Endothelial cell of umbilical vein (primary cell): ENCODE data around the gene SIRPG. TPM values are rescaled to one million over a fixed set of nuclear protein-coding genes. Genes with fewer than 3 reads are reported as not detected.

Source experiments
- BruUV-seq: library from RNA; stranded (reverse); fragments of 400-500 nt; replicated peaks from 2 replicates; lab custom pipeline; 2021; lab: Mats Ljungman, UMichigan
- CTCF ChIA-PET: fragments of 300-600, 350-600 bp; sonication (Branson Sonifier 250); formaldehyde crosslinking; loops from one replicate; lab custom pipeline; 2021; ENCODE audit warnings: antibody characterized with exemption, inconsistent platforms; lab: Charles Lee
- POLR2A ChIA-PET: fragments of 300-600, 350-600 bp; sonication (Branson Sonifier 250); formaldehyde crosslinking; loops from one replicate; lab custom pipeline; 2021; ENCODE audit warnings: antibody characterized with exemption, inconsistent platforms; lab: Charles Lee
- DNase-seq: peaks from one replicate; pipeline ENCODE4 v3.0.0-alpha.2; 2011; ENCODE audit warnings: low read depth, low spot score
- FAIRE-seq: peaks from 2 replicates; lab custom pipeline; 2011; peaks lifted over from hg19 to GRCh38; lab: Jason Lieb, UNC
- H2AFZ ChIP-seq: 2 replicates; pipeline ENCODE4 v1.6.0; 2012; ENCODE audit warnings: low read depth, low read length, control low read depth, inconsistent platforms
- H3K27ac ChIP-seq: 2 replicates; pipeline ENCODE4 v1.5.1; 2011; ENCODE audit warnings: low read depth, mild to moderate bottlenecking, control low read depth, low read length, moderate library complexity; ENCODE audit not compliant: insufficient read depth
- H3K27me3 ChIP-seq, 2 experiments: 2 replicates each; pipeline versions ENCODE4 v1.6.0 to v1.6.1; 2011; ENCODE audit warnings: low read length in 2 of 2, mixed read lengths in 1 of 2; ENCODE audit not compliant: control insufficient read depth in 2 of 2, insufficient read depth in 2 of 2
- H3K36me3 ChIP-seq, 2 experiments: 2 replicates in 1 of 2; 3 replicates in 1 of 2; pipeline ENCODE4 v1.5.1; 2011; ENCODE audit warnings: low read length in 2 of 2, mild to moderate bottlenecking in 1 of 2, moderate library complexity in 1 of 2; ENCODE audit not compliant: control insufficient read depth in 2 of 2, insufficient read depth in 2 of 2; ENCODE audit errors: extremely low read depth in 1 of 2
- H3K4me1 ChIP-seq: 3 replicates; pipeline ENCODE4 v1.5.1; 2011; ENCODE audit warnings: mild to moderate bottlenecking, low read length; ENCODE audit not compliant: control insufficient read depth, insufficient read depth; ENCODE audit errors: extremely low read depth
- H3K4me2 ChIP-seq: 2 replicates; pipeline ENCODE4 v1.6.1; 2011; ENCODE audit warnings: low read length, control low read depth, mixed read lengths; ENCODE audit not compliant: insufficient read depth
- H3K4me3 ChIP-seq, 3 experiments: fragments of 200-600 bp in 1 of 3; sonication (generic), shearing (Covaris generic) in 1 of 3; replicated peaks in 1 of 3; 2 replicates each; pipeline ENCODE4 v1.5.1; 2011 to 2016; ENCODE audit warnings: control low read depth in 3 of 3, low read length in 3 of 3, mild to moderate bottlenecking in 2 of 3, inconsistent platforms in 1 of 3, low read depth in 1 of 3, moderate library complexity in 1 of 3; ENCODE audit not compliant: insufficient read depth in 1 of 3
- H3K79me2 ChIP-seq: 2 replicates; pipeline ENCODE4 v1.6.0; 2012; ENCODE audit warnings: low read length, inconsistent platforms; ENCODE audit not compliant: control insufficient read depth, insufficient read depth
- H3K9ac ChIP-seq: replicated peaks from 2 replicates; pipeline ENCODE3; 2011; ENCODE audit warnings: low read length, control low read depth; ENCODE audit not compliant: insufficient read depth; ENCODE audit errors: extremely low read depth
- H3K9me1 ChIP-seq: replicated peaks from 3 replicates; pipeline ENCODE4 v1.6.0; 2011; ENCODE audit warnings: mild to moderate bottlenecking, low read length; ENCODE audit not compliant: control insufficient read depth, insufficient read depth; ENCODE audit errors: extremely low read depth
- H3K9me3 ChIP-seq: replicated peaks from 2 replicates; pipeline ENCODE4 v1.5.1; 2012; ENCODE audit warnings: low read length, inconsistent platforms; ENCODE audit not compliant: control insufficient read depth, insufficient read depth
- H4K20me1 ChIP-seq: replicated peaks from 2 replicates; pipeline ENCODE3; 2011; ENCODE audit warnings: mild to moderate bottlenecking, low read length; ENCODE audit not compliant: control insufficient read depth, insufficient read depth; ENCODE audit errors: extremely low read depth
- CTCF ChIP-seq, 2 donors: IDR thresholded peaks; 1 replicate in 1 of 2; 2 replicates in 1 of 2; pipeline ENCODE4 v1.5.1; 2011; ENCODE audit warnings: low read length in 2 of 2, mild to moderate bottlenecking in 2 of 2, moderate library complexity in 2 of 2, control low read depth in 1 of 2, inconsistent platforms in 1 of 2, low read depth in 1 of 2; ENCODE audit not compliant: insufficient read depth in 1 of 2; ENCODE audit errors: extremely low read depth in 1 of 2
- EZH2 ChIP-seq: IDR thresholded peaks from 2 replicates; pipeline ENCODE4 v1.6.1; 2012; ENCODE audit warnings: borderline replicate concordance, low read depth, mild to moderate bottlenecking, moderate library complexity, low read length, inconsistent platforms; ENCODE audit not compliant: severe bottlenecking
- FOS ChIP-seq: IDR thresholded peaks from 2 replicates; pipeline ENCODE4 v1.6.1; 2011; ENCODE audit warnings: mild to moderate bottlenecking, low read length, moderate library complexity, borderline replicate concordance; ENCODE audit not compliant: insufficient read depth
- GATA2 ChIP-seq: IDR thresholded peaks from 2 replicates; pipeline ENCODE4 v1.7.0; 2011; ENCODE audit warnings: low read depth, mild to moderate bottlenecking, moderate library complexity, mixed read lengths, low read length; ENCODE audit not compliant: insufficient read length, insufficient read depth
- JUN ChIP-seq: IDR thresholded peaks from 2 replicates; pipeline ENCODE4 v1.6.1; 2011; ENCODE audit warnings: borderline replicate concordance, low read depth; ENCODE audit not compliant: insufficient read length, insufficient read depth
- MAX ChIP-seq: IDR thresholded peaks from 2 replicates; pipeline ENCODE4 v1.6.1; 2011; ENCODE audit not compliant: insufficient read depth, insufficient read length
- MYC ChIP-seq: IDR thresholded peaks from one replicate; pipeline ENCODE4 v1.6.1; 2011; ENCODE audit warnings: mild to moderate bottlenecking, low read depth, low read length
- POLR2A ChIP-seq: IDR thresholded peaks from 2 replicates; pipeline ENCODE4 v1.6.1; 2012; ENCODE audit warnings: low read depth, mild to moderate bottlenecking, control low read depth, low read length
- POLR2AphosphoS5 ChIP-seq: IDR thresholded peaks from 2 replicates; pipeline ENCODE4 v1.6.1; 2012; ENCODE audit warnings: low read depth, mild to moderate bottlenecking, control low read depth, low read length, moderate library complexity; ENCODE audit not compliant: insufficient read depth
- dilution Hi-C: fragments of 300-500 bp; cut with MboI; formaldehyde crosslinking; loops from one replicate; pipeline ENCODE4 v1.15.0; 2019; ENCODE audit warnings: low sequenced_read_pairs; ENCODE audit not compliant: extremely low pct_ligation_motif_present
- intact Hi-C: fragments of 100-400 bp; cut with micrococcal nuclease; formaldehyde crosslinking; loops from one replicate; pipeline ENCODE4 v1.10.0; 2022
- polyA plus RNA-seq, 4 experiments: library from polyadenylated mRNA; depleted of rRNA in 3 of 4; stranded (reverse) in 3 of 4; unstranded in 1 of 4; fragments of >200 nt; gene quantifications; 2 replicates each; pipeline versions ENCODE4 v1.2.1 to v1.2.3, GENCODE V29; 2011 to 2012; ENCODE audit warnings: missing spikeins in 1 of 4
- total RNA-seq: library from RNA; stranded (reverse); gene quantifications from 2 replicates; pipeline ENCODE4 v1.2.3, GENCODE V29; 2021

Gene SIRPG
- total and polyA plus RNA-seq, 2 donors (not counting 3 experiments of a cell fraction or from before 2014, with no cell fraction given): not detected

GRCh38 chr20:1686151-1686748, 28.7 kb upstream of the SIRPG start:
- Histone ChIP-seq H2AFZ (no peak overlapping the region), H3K9ac (no peak overlapping the region), H3K4me2 (no peak overlapping the region), H3K27me3 (peaks cover 10 to 20% of the 10 kb centered on the region in 2 experiments), H3K36me3 (no peaks in the 10 kb centered on the region), H3K4me1 (no peaks in the 10 kb centered on the region), H4K20me1 (no peaks in the 10 kb centered on the region), H3K9me3 (no peaks in the 10 kb centered on the region), H3K4me3 (no peak overlapping the region), H3K27ac (no peak overlapping the region), H3K9me1 (no peaks in the 10 kb centered on the region), H3K79me2 (no peaks in the 10 kb centered on the region)
- POLR2A ChIA-PET: no interaction called here
- intact Hi-C loops (no loop called here), dilution Hi-C loops (no loop called here)
- TF ChIP-seq CTCF (IDR thresholded peaks at IDR 0.05; ENCODE audit: extremely low read depth in 1 of 2, insufficient read depth in 1 of 2, low read depth in 1 of 2, low read length in 2 of 2): no peak
- TF ChIP-seq JUN: no peak
- TF ChIP-seq POLR2AphosphoS5: no peak
- TF ChIP-seq POLR2A: no peak
- no peak for TF ChIP-seq EZH2
- no peak for TF ChIP-seq MYC
- TF ChIP-seq MAX: no peak
- no peak for TF ChIP-seq FOS
- no peak for TF ChIP-seq GATA2
- DNase-seq (no peak), FAIRE-seq (no peak)
- no TSS peak for BruUV-seq
- CTCF ChIA-PET: no interaction called here
